Measurements from ENCODE around the gene SURF2.
"Not testable (repeated sequence)": the region's sequence is repeated elsewhere in the genome, so short reads cannot be mapped to it uniquely, and the experiment has no call there.

The SURF2 gene

DNA sequence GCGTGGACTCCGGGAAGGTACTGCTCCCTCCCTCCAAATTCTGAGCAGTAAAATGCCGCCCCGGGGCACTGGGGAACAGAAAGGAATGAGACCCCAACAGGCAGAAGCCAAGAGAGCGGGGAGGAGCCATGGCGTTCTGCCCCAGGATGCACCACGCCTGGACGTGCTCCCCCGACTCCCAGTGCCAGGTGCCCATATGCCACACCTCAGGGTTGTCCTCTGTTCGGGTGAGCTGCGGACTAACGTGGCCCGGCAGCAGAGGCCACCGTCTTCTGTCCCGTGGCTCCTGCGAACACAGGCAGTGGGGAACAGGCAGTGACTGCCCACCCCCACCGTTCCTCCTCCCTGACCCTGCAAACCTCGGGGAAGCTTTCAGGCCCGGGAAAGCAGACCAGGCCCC is 25.1 kb upstream of the SURF2 start:
- Mint-ChIP-seq H3K27ac (no peak overlapping the region), H3K36me3 (peaks cover 19% of the 10 kb centered on the region), H3K4me3 (no peak overlapping the region)

DNA sequence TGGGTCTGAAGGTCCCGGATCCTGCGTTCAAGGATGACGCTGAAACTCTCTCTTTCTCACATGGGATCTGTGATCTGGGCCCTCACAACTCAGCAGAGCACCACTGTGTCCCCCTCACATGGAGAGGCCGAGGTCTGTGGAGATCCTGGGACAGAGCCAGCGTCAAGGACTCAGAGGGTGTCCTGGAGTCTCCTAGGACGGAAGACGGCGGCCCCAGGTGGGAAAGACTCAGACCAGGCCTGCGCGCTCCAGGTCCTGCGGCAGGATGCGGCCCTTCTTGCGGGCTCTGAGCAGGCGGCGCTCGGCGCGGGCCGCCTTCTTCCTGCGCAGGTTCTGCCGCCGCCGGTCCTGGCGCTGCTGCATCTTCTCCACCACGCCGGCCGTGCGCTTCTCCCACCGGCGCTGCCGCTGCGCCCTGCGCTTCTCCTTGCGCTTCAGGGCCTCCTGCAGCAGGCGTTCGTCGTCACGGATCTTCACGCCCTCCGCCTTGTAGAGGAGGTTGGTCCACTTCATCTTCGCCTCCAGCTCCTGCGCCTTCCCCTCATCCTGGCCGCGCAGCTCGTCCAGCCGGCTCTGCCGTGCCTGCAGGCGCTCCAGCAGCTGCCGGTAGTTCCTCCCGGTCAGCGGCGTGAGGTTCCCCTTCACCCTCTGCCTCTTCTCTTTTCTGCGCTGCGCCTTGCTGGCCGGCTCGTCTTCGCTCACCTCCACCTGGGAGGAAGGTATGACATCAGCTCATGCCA is 24.5 kb upstream of the SURF2 start:
- H3K4me3 Mint-ChIP-seq: no peak overlapping the region
- H3K4me1 Mint-ChIP-seq: peaks cover 22% of the 10 kb centered on the region
- DNase-seq (ENCODE audit: low spot score in 2 of 2): no peak
- H3K36me3 Mint-ChIP-seq: peaks cover 19% of the 10 kb centered on the region
- no peaks in the 10 kb centered on the region for H3K27me3 Mint-ChIP-seq
- no peaks in the 10 kb centered on the region for H3K9me3 Mint-ChIP-seq
- H3K27ac Mint-ChIP-seq: no peak overlapping the region
- no peak for ATAC-seq (ENCODE audit: low read depth)

More for the DNA sequence above, 25.1 kb upstream of the SURF2 start:
- Mint-ChIP-seq H3K9me3 (no peaks in the 10 kb centered on the region), H3K4me1 (peaks cover 19% of the 10 kb centered on the region), H3K27me3 (no peaks in the 10 kb centered on the region)
- ATAC-seq (ENCODE audit: low read depth) (no peak), DNase-seq (ENCODE audit: low spot score in 2 of 2) (no peak)

DNA sequence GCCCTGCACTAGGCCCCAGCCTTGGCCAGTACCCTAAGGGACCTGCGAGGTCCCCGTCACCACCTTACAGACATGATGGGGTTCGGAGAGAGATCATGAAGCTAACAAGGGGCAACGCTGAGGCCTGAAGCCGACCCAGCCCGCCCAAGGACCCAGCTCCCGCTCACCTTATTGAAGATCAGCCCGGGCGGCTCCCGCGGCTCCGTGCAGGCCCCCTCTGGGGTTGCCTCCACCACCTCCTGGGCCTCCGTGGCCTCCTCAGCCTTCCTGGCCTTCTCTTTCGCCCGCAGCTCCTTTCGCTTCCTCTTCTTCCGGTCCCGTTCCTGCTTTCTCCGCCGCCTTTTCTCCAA is 24.0 kb upstream of the SURF2 start:
- Mint-ChIP-seq H3K4me3 (no peak overlapping the region), H3K27me3 (no peaks in the 10 kb centered on the region), H3K9me3 (no peaks in the 10 kb centered on the region), H3K4me1 (peaks cover 22% of the 10 kb centered on the region), H3K36me3 (peaks cover 19% of the 10 kb centered on the region), H3K27ac (no peak overlapping the region)
- no peak for ATAC-seq (ENCODE audit: low read depth)
- DNase-seq (ENCODE audit: low spot score in 2 of 2): no peak

DNA sequence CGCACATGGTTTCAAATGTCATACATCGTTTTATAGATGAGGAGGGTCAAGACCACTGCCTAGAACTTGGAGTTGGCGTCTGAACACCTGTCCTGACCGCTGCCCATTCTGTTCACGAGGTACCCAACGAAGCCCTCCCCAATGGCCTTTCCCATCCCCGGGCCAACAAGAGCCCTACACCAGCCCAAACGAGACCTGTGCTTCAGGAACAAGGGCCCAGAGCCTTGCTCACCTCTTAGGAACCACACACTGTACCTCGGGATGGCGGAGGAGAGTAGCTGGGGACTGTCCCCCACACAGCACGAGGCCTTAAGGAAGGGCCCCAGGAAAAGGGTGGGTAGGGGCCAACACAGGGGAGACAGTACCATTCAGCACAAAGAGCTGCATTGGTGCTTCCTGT is 23.3 kb upstream of the SURF2 start:
- H3K9me3 Mint-ChIP-seq: no peaks in the 10 kb centered on the region
- H3K27me3 Mint-ChIP-seq: no peaks in the 10 kb centered on the region
- H3K4me1 Mint-ChIP-seq: peaks cover 25% of the 10 kb centered on the region
- no peak for DNase-seq (ENCODE audit: low spot score in 2 of 2)
- H3K27ac Mint-ChIP-seq: no peak overlapping the region
- H3K4me3 Mint-ChIP-seq: peak overlapping the region; percentile 29
- no peak for ATAC-seq (ENCODE audit: low read depth)
- peaks cover 19% of the 10 kb centered on the region for H3K36me3 Mint-ChIP-seq

DNA sequence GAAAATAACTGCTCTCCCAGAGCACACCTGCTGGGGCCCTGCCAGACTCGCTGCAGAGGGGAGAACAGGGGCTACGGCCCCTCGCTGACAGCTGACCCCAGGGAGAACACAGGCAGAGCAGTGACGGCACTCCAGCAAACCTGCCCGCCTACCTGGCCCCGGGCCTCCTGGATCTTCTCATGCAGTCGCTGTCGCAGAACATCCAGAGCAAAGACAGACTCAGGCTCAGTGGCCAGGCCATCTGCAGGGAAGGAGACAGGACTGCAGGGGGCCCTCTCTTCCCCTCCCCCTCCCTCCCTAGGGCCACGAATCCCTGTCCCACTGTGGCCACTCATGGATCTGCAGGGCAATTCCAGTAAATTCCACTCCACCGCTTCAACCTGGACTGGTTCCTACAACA is 22.8 kb upstream of the SURF2 start:
- no peaks in the 10 kb centered on the region for H3K27me3 Mint-ChIP-seq
- no peaks in the 10 kb centered on the region for H3K9me3 Mint-ChIP-seq
- H3K4me1 Mint-ChIP-seq: peaks cover 24% of the 10 kb centered on the region
- DNase-seq (ENCODE audit: low spot score in 2 of 2): no peak
- ATAC-seq (ENCODE audit: low read depth): no peak
- H3K36me3 Mint-ChIP-seq: peaks cover 19% of the 10 kb centered on the region
- no peak overlapping the region for H3K4me3 Mint-ChIP-seq
- H3K27ac Mint-ChIP-seq: no peak overlapping the region

DNA sequence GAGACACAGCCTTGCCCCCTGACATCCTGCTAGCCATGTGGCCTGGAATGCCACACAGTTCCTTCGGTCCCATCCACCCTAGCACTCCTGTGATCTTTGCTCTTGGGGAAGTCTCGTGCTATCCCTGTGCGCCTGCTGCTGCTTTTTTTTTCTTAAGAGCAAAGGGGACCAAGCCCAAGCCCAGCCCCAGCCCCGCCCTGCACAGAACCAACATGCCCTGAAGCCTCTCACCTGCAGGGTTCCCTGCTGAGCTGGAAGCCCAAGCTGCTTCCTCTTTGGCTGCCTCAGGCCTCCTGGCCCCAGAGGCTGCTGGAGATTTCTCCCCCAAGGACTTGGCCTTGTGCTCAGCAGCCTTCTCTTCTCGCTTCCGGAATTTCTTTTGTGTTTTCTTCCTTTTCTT is 22.2 kb upstream of the SURF2 start:
- peaks cover 22% of the 10 kb centered on the region for H3K36me3 Mint-ChIP-seq
- H3K27me3 Mint-ChIP-seq: no peaks in the 10 kb centered on the region
- no peak for DNase-seq (ENCODE audit: low spot score in 2 of 2)
- ATAC-seq (ENCODE audit: low read depth): no peak
- peaks cover 22% of the 10 kb centered on the region for H3K4me1 Mint-ChIP-seq
- no peaks in the 10 kb centered on the region for H3K9me3 Mint-ChIP-seq
- no peak overlapping the region for H3K4me3 Mint-ChIP-seq
- H3K27ac Mint-ChIP-seq: no peak overlapping the region

DNA sequence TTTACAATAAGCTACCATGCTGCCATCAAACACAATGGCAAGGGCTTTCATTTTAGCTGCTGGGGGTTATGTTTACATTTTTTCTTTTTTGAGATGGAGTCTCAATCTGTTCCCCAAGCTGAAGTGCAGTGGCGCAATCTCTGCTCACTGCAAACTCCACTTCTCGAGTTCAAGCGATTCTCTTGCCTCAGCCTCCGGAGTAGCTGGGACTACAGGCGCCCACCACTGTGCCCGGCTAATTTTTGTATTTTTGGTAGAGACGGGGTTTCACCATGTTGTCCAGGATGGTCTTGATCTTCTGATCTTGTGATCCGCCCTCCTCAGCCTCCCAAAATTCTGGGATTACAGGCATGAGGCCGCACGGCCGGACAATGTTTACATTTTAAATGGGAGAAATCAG is 21.5 kb upstream of the SURF2 start:
- H3K4me1 Mint-ChIP-seq: peaks cover 24% of the 10 kb centered on the region
- H3K36me3 Mint-ChIP-seq: peaks cover 27% of the 10 kb centered on the region
- H3K9me3 Mint-ChIP-seq; H3K27ac Mint-ChIP-seq; ATAC-seq (ENCODE audit: low read depth); DNase-seq (ENCODE audit: low spot score in 2 of 2); H3K27me3 Mint-ChIP-seq: not testable (repeated sequence)
- H3K4me3 Mint-ChIP-seq: peak overlapping the region; percentile 97

DNA sequence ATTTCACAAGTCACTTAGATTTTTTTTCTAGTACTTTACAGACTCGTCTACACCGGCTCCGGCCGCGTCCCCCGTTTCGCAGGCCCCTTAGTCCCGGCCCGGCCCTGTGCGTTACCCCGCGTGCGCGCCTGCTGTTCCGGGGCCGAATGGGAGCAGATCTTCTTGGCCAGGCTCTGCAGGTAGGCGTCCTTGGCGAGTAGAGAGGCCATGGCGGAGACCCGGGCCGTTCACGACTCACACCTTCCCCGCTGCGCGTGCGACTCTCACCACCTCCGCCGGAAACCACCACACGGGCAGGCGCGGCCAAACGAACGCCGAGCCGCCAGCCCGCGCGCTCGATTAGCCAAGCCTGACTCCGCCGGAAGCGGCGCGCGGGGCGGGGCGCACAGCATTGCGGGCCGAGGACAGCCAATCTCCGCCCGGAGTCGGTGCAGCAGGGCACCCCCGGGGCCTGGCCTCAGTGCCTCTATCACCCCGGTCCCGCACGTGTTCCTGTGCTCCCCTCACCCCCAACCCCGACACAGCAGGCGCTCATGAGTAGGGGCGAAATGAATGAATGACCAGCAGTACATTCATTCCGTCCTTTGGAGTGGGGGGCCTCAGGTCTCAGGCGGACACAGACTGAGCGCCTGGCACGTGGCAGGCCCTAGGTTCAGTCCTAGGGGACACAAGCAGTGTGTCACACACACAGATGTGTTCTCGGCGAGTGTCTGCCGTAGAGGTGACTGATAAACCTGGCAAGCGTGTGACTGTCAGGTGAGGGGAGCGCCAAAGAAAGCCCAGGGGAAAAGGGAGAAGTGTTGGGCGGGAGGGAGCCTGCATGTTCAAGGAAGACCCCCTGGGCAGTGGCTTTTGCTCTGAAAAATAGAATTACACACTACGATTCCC is 20.2 kb upstream of the SURF2 start, which contains the start of gene SURF6:
SURF6 (minus strand) TSS at position 265 of the 888 bp plus-strand sequence; CDS start at position 209, 56 bp downstream.
- Mint-ChIP-seq H3K4me3 (peak within 1 kb of the TSS; percentile 97), H3K4me1 (peaks cover 31% of the 10 kb centered on the region), H3K27me3 (no peaks in the 10 kb centered on the region), H3K9me3 (no peaks in the 10 kb centered on the region), H3K27ac (peak within 1 kb of the TSS; percentile 93), H3K36me3 (peaks cover 30% of the 10 kb centered on the region)
- ATAC-seq (ENCODE audit: low read depth) (peak; percentile 85), DNase-seq (ENCODE audit: low spot score in 2 of 2) (peak; percentile 88 to 89)

DNA sequence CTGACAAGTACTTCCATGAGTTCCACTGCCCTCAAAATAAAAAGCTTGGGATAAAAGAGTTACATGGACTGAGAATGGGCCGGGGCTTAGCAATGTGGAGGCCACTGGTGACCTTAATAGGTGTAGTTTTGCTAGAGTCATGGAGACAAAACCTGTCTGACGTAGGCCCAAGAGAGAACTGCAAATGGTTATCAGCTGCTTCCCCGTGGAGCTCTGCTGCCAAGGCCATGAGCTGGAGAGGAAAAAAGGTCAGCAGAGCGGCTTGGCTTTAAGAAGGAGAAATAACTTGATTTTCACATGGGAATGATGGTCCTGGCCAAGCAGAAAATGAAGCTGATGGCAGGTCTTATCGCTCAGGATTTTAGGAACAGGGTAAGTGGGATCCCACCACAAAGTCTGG is 16.7 kb upstream of the SURF2 start:
- Mint-ChIP-seq H3K27ac (peak overlapping the region; percentile 84), H3K4me3 (peak overlapping the region; percentile 60), H3K27me3 (no peaks in the 10 kb centered on the region), H3K36me3 (peaks cover 29% of the 10 kb centered on the region), H3K9me3 (no peaks in the 10 kb centered on the region), H3K4me1 (peaks cover 41% of the 10 kb centered on the region)
- ATAC-seq (ENCODE audit: low read depth) (no peak), DNase-seq (ENCODE audit: low spot score in 2 of 2) (no peak)

DNA sequence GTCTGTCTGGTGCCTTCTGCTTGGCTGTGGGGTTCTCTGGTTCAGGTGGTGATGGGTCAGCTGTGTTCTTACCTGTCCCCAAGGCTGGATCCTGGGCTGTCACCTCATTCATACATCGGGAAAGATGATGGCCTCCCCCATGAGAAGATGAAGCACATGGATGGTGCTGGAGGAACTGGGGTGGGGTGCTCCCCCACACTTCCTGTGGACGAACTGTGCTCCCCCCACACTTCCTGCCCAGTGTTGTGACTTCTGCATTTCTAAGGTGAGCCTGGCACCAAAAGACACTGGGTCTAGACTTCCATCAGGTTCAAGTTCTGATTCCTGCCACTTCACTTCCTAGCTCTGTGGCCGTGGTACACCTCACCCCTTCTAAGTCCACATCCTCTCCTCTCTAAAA is 16.1 kb upstream of the SURF2 start:
- DNase-seq (ENCODE audit: low spot score in 2 of 2) (no peak), ATAC-seq (ENCODE audit: low read depth) (peak; percentile 49)
- Mint-ChIP-seq H3K4me3 (peak overlapping the region; percentile 37), H3K27me3 (no peaks in the 10 kb centered on the region), H3K36me3 (peaks cover 29% of the 10 kb centered on the region), H3K9me3 (no peaks in the 10 kb centered on the region), H3K4me1 (peaks cover 41% of the 10 kb centered on the region), H3K27ac (peak overlapping the region; percentile 84)

DNA sequence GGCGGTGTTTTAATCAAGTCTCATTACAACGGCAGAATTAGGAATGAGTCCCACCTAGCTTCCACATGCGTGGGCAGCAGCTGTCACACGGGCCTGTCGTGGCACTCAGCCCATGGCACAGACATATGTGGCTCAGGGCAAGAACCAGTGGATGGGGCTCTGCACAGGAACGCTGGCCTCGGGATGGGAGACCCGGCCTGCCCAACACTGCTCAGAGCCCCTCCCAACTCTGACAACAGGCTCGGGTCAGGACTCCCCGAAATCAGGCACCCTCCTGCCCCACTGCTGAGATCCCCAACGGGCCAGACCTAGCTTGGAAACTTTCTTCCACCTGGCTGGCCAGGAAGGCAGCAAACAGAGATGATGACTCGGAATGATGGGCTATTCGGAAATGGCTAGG is 15.4 kb upstream of the SURF2 start:
- H3K36me3 Mint-ChIP-seq: peaks cover 29% of the 10 kb centered on the region
- H3K27ac Mint-ChIP-seq: peak overlapping the region; percentile 84
- DNase-seq (ENCODE audit: low spot score in 2 of 2) (no peak), ATAC-seq (ENCODE audit: low read depth) (no peak)
- peak overlapping the region; percentile 37 for H3K4me3 Mint-ChIP-seq
- H3K9me3 Mint-ChIP-seq: no peaks in the 10 kb centered on the region
- H3K27me3 Mint-ChIP-seq: no peaks in the 10 kb centered on the region
- H3K4me1 Mint-ChIP-seq: peaks cover 37% of the 10 kb centered on the region

DNA sequence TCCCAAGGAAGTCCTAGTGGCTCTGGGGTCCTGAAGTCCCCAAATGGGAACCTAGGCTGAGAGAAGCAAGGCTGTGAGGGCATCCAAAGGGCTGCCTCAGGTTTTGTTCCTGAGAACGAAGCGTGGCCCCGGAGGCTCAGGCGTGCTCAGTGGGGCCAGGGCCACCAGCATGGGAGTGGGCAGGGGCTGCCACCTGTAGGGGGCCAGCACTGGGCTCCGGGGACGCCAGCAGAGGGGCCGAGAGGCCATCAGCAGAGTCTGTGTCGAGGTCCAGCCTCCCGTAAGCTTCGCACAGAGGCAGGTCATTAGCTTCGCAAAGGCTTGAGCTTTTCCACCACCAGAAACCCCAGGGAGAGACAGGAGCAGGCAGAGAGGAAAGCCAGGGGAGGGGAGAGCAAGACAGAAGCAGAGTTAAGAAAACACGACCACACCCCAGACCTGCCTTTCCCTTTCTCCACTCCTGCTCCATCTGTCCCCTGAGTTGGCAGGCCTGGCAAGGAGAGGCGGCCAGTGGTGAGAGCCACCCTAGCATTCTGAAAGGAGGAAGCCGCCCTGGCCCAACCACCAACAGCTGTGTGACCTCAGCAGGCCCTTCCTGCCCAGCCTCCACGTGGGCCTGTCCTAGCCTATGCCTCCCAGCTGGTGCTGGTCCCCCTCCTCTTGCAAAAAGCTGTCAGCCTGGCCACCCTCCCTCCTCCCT is 14.8 kb upstream of the SURF2 start:
- Mint-ChIP-seq H3K4me1 (peaks cover 37% of the 10 kb centered on the region), H3K36me3 (peaks cover 29% of the 10 kb centered on the region), H3K27ac (peak overlapping the region; percentile 84), H3K4me3 (peak overlapping the region; percentile 30), H3K9me3 (no peaks in the 10 kb centered on the region), H3K27me3 (no peaks in the 10 kb centered on the region)
- ATAC-seq (ENCODE audit: low read depth) (no peak), DNase-seq (ENCODE audit: low spot score in 2 of 2) (no peak)

DNA sequence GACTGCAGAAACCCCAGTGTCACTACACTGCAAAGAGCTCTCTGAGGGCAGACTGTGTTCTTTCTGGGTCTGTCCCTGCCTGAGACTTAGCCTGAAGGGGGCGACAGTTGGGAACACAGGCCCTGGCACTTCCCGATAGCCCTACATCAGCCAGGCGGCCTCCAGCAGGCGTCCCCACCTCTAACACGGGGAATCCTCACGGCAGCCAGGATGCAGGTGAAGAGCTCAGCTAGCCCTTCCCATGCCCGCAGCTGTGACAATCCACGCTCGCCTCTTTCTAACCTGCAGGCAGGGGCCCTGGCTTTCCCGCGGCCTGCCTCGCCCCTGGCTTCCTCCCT is 14.3 kb upstream of the SURF2 start:
- Mint-ChIP-seq H3K4me3 (no peak overlapping the region), H3K27ac (peak overlapping the region; percentile 84)

DNA sequence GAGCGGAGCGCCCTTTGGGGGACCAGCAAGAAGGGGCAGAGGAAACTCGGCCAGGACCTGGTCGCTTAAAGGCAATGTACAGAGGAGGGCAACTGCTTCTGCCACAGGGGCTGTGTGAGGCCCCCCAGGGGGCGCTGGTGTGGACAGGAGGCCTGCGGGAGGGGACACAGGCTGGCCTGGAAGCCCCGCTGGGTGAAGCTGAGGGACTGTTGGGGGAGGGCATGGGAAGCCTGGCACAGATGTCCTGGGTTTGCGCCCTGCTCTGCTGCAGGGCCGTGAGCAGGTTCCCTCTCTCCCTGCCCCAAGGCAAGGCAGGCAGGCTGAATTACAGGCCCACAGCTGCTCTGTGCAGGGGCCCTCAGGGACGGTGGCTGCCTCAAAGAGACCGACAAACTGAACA is 13.8 kb upstream of the SURF2 start:
- H3K4me1 Mint-ChIP-seq: peaks cover 44% of the 10 kb centered on the region
- H3K4me3 Mint-ChIP-seq: no peak overlapping the region
- peak overlapping the region; percentile 84 for H3K27ac Mint-ChIP-seq
- H3K9me3 Mint-ChIP-seq: no peaks in the 10 kb centered on the region
- H3K27me3 Mint-ChIP-seq: no peaks in the 10 kb centered on the region
- H3K36me3 Mint-ChIP-seq: peaks cover 32% of the 10 kb centered on the region
- ATAC-seq (ENCODE audit: low read depth) (no peak), DNase-seq (ENCODE audit: low spot score in 2 of 2) (no peak)

More for the DNA sequence above, 14.3 kb upstream of the SURF2 start:
- ATAC-seq (ENCODE audit: low read depth) (no peak), DNase-seq (ENCODE audit: low spot score in 2 of 2) (no peak)
- peaks cover 42% of the 10 kb centered on the region for H3K4me1 Mint-ChIP-seq
- H3K36me3 Mint-ChIP-seq: peaks cover 31% of the 10 kb centered on the region
- H3K27me3 Mint-ChIP-seq: no peaks in the 10 kb centered on the region
- H3K9me3 Mint-ChIP-seq: no peaks in the 10 kb centered on the region
